ENCODE results near the gene FAM43B. TPM values are rescaled to one million over a fixed set of nuclear protein-coding genes. Genes with fewer than 3 reads are reported as not detected.

FAM43B gene
- total and polyA plus RNA-seq, 4 experiments from 2014 or later = not detected

DNA sequence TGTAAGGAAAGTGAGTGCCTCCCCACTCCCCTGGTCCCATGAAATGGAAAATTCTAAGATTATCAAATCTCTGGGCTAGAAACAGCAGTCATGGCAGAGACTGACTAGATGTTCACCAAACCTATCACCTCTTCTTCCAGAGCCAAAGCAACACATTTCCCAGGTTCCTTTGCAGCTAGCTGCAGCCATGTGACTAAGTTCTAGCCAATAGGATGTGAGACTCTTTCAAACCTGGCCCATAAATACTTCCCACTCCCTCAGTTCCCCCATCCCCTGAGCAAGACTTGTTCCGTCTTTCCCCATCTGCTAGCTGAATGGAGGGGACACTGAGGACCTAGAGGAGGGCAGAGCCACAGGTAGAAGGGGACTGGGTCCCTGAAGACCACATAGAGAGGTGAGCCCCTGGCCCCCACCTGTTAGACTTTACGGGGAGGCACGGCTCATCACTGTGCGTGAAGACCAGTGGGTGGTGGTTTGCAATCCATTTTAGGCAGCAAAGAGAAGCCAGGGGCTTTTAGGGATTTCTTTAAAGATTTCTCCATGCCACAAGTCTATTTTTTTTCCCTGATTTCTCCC lies 17.2 kb downstream of the FAM43B start:
- intact Hi-C loops (cut with micrococcal nuclease) = no loop called here
- CTCF ChIA-PET (ENCODE audit: partially characterized antibody) = no interaction called here
- no peaks in the 10 kb centered on the region for H3K36me3 Mint-ChIP-seq

DNA sequence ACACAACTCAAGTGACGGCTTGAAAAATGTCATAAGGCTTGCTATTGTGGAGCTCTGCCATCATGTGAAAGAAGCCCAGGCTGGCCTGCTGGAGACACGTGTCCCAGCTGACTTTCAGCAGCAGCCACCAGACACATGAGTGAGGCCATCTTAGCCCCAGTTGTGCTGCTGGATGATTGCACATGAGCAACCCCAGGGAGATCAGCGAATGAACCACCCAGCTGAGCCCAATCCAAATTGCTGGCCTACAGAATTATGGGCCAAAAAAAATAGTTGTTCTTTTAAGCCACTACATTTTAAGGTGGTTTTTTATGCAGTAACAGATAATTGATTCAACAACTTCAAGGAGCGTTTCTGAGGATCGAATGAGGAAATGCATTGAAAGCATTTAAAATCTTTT lies 19.1 kb downstream of the FAM43B start:
- peaks cover 0 to 1% (median 0%) of the 10 kb centered on the region in 4 donors for H3K4me1 Mint-ChIP-seq
- CTCF ChIA-PET (ENCODE audit: partially characterized antibody) = no interaction called here

More for the DNA sequence above, 17.2 kb downstream of the FAM43B start:
- peaks cover 28 to 30% of the 10 kb centered on the region in 2 donors for H3K27me3 Mint-ChIP-seq
- no peak overlapping the region for H3K27ac ChIP-seq (ENCODE audit: low read depth, low read length)
- H3K9me3 ChIP-seq (ENCODE audit: control insufficient read depth in 1 of 2, low read length in 2 of 2) = no peaks in the 10 kb centered on the region
- no peaks in the 10 kb centered on the region for H3K36me3 ChIP-seq (ENCODE audit: insufficient read depth, low read length)
- no peaks in the 10 kb centered on the region for H3K27me3 ChIP-seq (ENCODE audit: insufficient read depth, low read length)
- DNase-seq = no peak
- POLR2A ChIA-PET (ENCODE audit: partially characterized antibody) = no interaction called here
- peaks cover 0 to 8% (median 4%) of the 10 kb centered on the region in 8 donors for H3K9me3 Mint-ChIP-seq
- H3K4me1 ChIP-seq (ENCODE audit: insufficient read depth, low read length) = no peaks in the 10 kb centered on the region
- no peak overlapping the region for H3K27ac Mint-ChIP-seq
- no peaks in the 10 kb centered on the region for H3K4me1 Mint-ChIP-seq
- H3K4me3 Mint-ChIP-seq = no peak overlapping the region
- H3K4me3 ChIP-seq (ENCODE audit: low read length in 2 of 2) = no peak overlapping the region

DNA sequence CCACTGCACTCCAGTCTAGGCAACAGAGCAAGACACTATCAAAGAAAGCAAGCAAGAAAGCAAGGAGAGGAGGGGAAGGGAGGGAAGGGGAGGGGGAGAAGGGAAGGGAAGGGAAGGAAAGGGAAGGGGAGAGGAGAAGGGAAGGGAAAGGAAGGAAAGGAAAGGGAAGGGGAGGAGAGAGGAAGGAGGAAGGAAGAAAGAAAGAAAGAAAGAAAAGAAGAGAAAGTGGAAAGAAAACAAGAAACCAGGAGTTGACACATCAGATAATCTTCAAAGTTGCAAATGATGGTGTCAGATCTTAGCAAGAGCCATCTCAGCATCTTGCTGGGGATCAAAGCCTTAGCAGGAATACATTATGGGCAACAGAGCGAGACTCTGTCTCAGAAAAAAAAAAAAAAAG lies 21.6 kb downstream of the FAM43B start:
- Histone ChIP-seq H3K4me1 (ENCODE audit: insufficient read depth, low read length) (no peaks in the 10 kb centered on the region), H3K27me3 (ENCODE audit: insufficient read depth, low read length) (no peaks in the 10 kb centered on the region), H3K9me3 (ENCODE audit: control insufficient read depth in 1 of 2, low read length in 2 of 2) (no peaks in the 10 kb centered on the region), H3K27ac (ENCODE audit: low read depth, low read length) (no peak overlapping the region), H3K4me3 (ENCODE audit: low read length in 2 of 2) (no peak overlapping the region), H3K36me3 (ENCODE audit: insufficient read depth, low read length) (no peaks in the 10 kb centered on the region)
- CTCF ChIA-PET (ENCODE audit: partially characterized antibody) = interaction anchor here (1.3 kb wide), 1 partner anchor 9 kb away, joined by 4 read pairs; no protein-coding TSS in a partner anchor
- H3K36me3 Mint-ChIP-seq = no peaks in the 10 kb centered on the region
- no peak overlapping the region for H3K27ac Mint-ChIP-seq
- DNase-seq = no peak
- intact Hi-C loops (cut with micrococcal nuclease) = no loop called here
- peaks cover 22 to 28% of the 10 kb centered on the region in 2 donors for H3K27me3 Mint-ChIP-seq
- POLR2A ChIA-PET (ENCODE audit: partially characterized antibody) = no interaction called here
- peaks cover 0 to 8% (median 4%) of the 10 kb centered on the region in 8 donors for H3K9me3 Mint-ChIP-seq
- peaks cover 0 to 1% (median 0%) of the 10 kb centered on the region in 4 donors for H3K4me1 Mint-ChIP-seq
- no peak overlapping the region for H3K4me3 Mint-ChIP-seq

More for the DNA sequence above, 19.1 kb downstream of the FAM43B start:
- POLR2A ChIA-PET (ENCODE audit: partially characterized antibody) = no interaction called here
- Histone ChIP-seq H3K4me3 (ENCODE audit: low read length in 2 of 2) (no peak overlapping the region), H3K36me3 (ENCODE audit: insufficient read depth, low read length) (no peaks in the 10 kb centered on the region), H3K27me3 (ENCODE audit: insufficient read depth, low read length) (no peaks in the 10 kb centered on the region), H3K9me3 (ENCODE audit: control insufficient read depth in 1 of 2, low read length in 2 of 2) (no peaks in the 10 kb centered on the region), H3K4me1 (ENCODE audit: insufficient read depth, low read length) (no peaks in the 10 kb centered on the region), H3K27ac (ENCODE audit: low read depth, low read length) (no peak overlapping the region)
- Mint-ChIP-seq H3K27me3 (peaks cover 25 to 28% of the 10 kb centered on the region in 2 donors), H3K9me3 (peaks cover 0 to 8% (median 4%) of the 10 kb centered on the region in 8 donors), H3K4me3 (no peak overlapping the region), H3K27ac (no peak overlapping the region), H3K36me3 (no peaks in the 10 kb centered on the region)
- DNase-seq = no peak
- intact Hi-C loops (cut with micrococcal nuclease) = no loop called here

DNA sequence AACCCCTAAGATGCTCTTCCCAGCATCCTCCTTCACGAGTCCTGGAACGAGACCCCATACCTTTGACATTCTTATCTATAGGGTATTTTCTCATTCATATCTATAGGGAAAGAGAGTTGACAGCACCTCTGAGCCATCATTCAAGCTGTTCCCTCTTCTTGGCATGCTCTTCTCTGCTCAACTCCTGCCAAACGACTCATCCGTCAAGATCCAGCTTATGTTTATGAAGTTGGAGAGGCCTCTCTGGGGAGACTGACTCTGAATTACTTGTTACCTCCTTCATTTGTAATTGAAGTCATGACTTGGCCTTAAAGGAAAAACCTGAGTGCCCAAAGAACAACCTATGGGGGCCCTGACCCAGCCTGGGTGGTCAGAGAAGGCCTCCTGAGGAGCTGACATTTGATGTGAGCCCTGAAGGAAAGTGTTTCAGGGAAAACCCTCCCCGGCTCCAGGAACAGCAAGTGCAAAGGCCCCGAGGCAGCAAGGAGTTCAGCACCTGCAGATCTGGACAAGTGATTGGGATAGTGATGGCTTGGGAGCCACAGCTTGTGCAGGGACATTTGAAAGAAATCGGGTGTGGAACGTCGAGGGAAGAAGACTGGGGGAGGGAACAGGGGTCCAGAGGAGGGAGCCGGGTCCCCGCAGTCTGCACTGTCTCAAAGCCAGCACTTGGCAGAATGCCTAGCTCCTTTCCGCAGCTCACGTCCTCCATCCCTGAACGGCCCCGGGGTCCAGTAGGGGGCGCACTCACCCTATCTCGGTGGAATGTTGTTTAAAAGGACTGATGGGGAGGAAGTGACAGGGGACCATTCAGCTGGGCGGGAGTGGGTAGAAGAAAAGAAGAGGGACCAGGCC lies 22.5 kb downstream of the FAM43B start:
- no peaks in the 10 kb centered on the region for H3K36me3 ChIP-seq (ENCODE audit: insufficient read depth, low read length)
- peak in 4 of 5 donors; percentile 37 to 57 (median 44) for DNase-seq
- peaks cover 0 to 8% (median 4%) of the 10 kb centered on the region in 8 donors for H3K9me3 Mint-ChIP-seq
- no peak overlapping the region for H3K4me3 Mint-ChIP-seq
- intact Hi-C loops (cut with micrococcal nuclease) = no loop called here
- CTCF ChIA-PET (ENCODE audit: partially characterized antibody) = interaction anchor here (1.0 to 1.1 kb wide), 4 partner anchors 12 to 61 kb away, joined by 3 read pairs; no protein-coding TSS in a partner anchor
- H3K27ac Mint-ChIP-seq = no peak overlapping the region
- no peaks in the 10 kb centered on the region for H3K27me3 ChIP-seq (ENCODE audit: insufficient read depth, low read length)
- H3K36me3 Mint-ChIP-seq = no peaks in the 10 kb centered on the region
- no peak overlapping the region for H3K27ac ChIP-seq (ENCODE audit: low read depth, low read length)
- H3K9me3 ChIP-seq (ENCODE audit: control insufficient read depth in 1 of 2, low read length in 2 of 2) = no peaks in the 10 kb centered on the region
- peaks cover 22 to 25% of the 10 kb centered on the region in 2 donors for H3K27me3 Mint-ChIP-seq
- H3K4me1 Mint-ChIP-seq = peaks cover 0 to 1% (median 0%) of the 10 kb centered on the region in 4 donors
- H3K4me1 ChIP-seq (ENCODE audit: insufficient read depth, low read length) = no peaks in the 10 kb centered on the region
- no peak overlapping the region for H3K4me3 ChIP-seq (ENCODE audit: low read length in 2 of 2)
- POLR2A ChIA-PET (ENCODE audit: partially characterized antibody) = no interaction called here

DNA sequence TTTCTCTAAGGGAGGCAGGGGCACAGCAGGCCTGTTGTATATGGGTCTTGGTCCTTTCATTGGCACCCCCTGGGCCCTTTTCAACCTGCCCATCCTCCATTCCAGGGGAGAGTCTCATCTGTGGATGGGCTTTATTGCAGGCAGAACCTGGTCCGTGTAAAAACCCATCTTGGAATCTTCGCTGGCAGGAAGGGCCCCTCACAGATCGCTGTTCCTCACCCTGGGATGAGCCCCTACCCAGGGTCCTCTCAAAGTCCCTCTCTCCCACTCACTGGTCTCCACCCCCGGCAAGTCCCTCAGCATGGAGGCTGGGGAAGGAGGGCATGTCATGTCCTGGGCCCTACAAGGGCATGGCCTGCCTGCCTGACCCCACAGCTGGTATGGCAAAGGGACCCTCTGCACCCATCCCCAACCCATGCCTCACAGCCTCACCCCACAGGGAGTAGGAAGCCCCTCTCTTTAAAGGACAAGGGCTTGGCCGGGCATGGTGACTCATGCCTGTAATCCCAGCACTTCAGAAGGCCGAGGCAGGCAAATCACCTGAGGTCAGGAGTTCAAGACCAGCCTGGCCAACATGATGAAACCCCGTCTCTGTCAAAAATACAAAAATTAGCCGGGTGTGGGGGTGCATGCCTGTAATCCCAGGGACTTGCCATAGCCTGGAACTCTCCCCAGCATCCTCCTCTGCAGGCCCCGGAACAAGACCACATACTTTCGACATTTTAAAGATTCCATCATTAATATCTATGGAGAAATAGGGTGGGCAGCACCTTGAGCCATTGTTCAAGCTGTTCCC lies 23.4 kb downstream of the FAM43B start:
- CTCF ChIA-PET (ENCODE audit: partially characterized antibody) = interaction anchor here (1.1 kb wide), 3 partner anchors 11 to 60 kb away, joined by 3 read pairs; no protein-coding TSS in a partner anchor
- Mint-ChIP-seq H3K4me3 (no peak overlapping the region), H3K4me1 (peaks cover 0 to 1% (median 0%) of the 10 kb centered on the region in 4 donors), H3K36me3 (no peaks in the 10 kb centered on the region), H3K27me3 (peaks cover 18 to 23% of the 10 kb centered on the region in 2 donors), H3K27ac (no peak overlapping the region), H3K9me3 (peaks cover 0 to 8% (median 4%) of the 10 kb centered on the region in 8 donors)
- intact Hi-C loops (cut with micrococcal nuclease) = no loop called here
- no peak for DNase-seq
- POLR2A ChIA-PET (ENCODE audit: partially characterized antibody) = no interaction called here
- no peak overlapping the region for H3K27ac ChIP-seq (ENCODE audit: low read depth, low read length)
- no peaks in the 10 kb centered on the region for H3K4me1 ChIP-seq (ENCODE audit: insufficient read depth, low read length)
- H3K27me3 ChIP-seq (ENCODE audit: insufficient read depth, low read length) = no peaks in the 10 kb centered on the region
- no peak overlapping the region for H3K4me3 ChIP-seq (ENCODE audit: low read length in 2 of 2)
- no peaks in the 10 kb centered on the region for H3K36me3 ChIP-seq (ENCODE audit: insufficient read depth, low read length)
- H3K9me3 ChIP-seq (ENCODE audit: control insufficient read depth in 1 of 2, low read length in 2 of 2) = no peaks in the 10 kb centered on the region

DNA sequence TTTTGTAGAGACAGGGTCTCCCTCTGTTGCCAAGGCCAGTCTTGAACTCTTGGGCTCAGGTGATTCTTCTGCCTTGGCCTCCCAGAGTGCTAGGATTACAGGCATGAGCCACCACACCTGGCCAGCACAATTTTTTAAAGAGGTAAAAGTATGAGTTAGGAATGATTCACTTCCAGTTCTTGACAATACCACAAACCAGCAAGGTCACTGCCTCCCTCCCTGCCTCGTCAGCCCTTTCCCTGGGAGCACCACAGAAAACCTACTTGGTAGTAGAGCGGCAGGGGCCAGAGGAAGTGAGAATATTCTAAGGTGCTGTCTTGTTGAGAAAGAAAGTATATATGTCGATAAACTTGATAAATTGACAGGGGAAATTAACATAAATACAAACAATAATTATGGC lies 25.7 kb downstream of the FAM43B start:
- Histone ChIP-seq H3K27ac (ENCODE audit: low read depth, low read length) (no peak overlapping the region), H3K9me3 (ENCODE audit: control insufficient read depth in 1 of 2, low read length in 2 of 2) (no peaks in the 10 kb centered on the region), H3K4me3 (ENCODE audit: low read length in 2 of 2) (no peak overlapping the region), H3K4me1 (ENCODE audit: insufficient read depth, low read length) (no peaks in the 10 kb centered on the region), H3K27me3 (ENCODE audit: insufficient read depth, low read length) (no peaks in the 10 kb centered on the region), H3K36me3 (ENCODE audit: insufficient read depth, low read length) (no peaks in the 10 kb centered on the region)
- Mint-ChIP-seq H3K27me3 (peaks cover 8 to 14% of the 10 kb centered on the region in 2 donors), H3K36me3 (no peaks in the 10 kb centered on the region), H3K9me3 (peaks cover 0 to 6% (median 0%) of the 10 kb centered on the region in 8 donors), H3K27ac (no peak overlapping the region), H3K4me3 (no peak overlapping the region), H3K4me1 (peaks cover 0 to 1% (median 0%) of the 10 kb centered on the region in 4 donors)
- CTCF ChIA-PET (ENCODE audit: partially characterized antibody) = no interaction called here
- DNase-seq = no peak
- POLR2A ChIA-PET (ENCODE audit: partially characterized antibody) = no interaction called here
- intact Hi-C loops (cut with micrococcal nuclease) = no loop called here
